Uterus (tissue), 2 donors: ENCODE data around the gene KPNA1.

Experiments used
- POLR2A ChIP-seq, 2 donors: fragments of 450-650 bp; IDR thresholded peaks; one replicate each; pipeline ENCODE4 v1.6.1; 2016; ENCODE audit warnings: antibody characterized with exemption in 2 of 2, mild to moderate bottlenecking in 1 of 2, moderate library complexity in 1 of 2
- TF ChIP-seq, protein P1 (sequence below), 4 experiments: fragments of 200-600 bp in 2 of 4; fragments of 450-650 bp in 2 of 4; sonication (generic) in 2 of 4; IDR thresholded peaks; one replicate each; pipeline ENCODE4 v1.5.1; 2016 to 2019; ENCODE audit warnings: antibody characterized with exemption in 4 of 4, mild to moderate bottlenecking in 2 of 4, moderate library complexity in 1 of 4

DNA sequence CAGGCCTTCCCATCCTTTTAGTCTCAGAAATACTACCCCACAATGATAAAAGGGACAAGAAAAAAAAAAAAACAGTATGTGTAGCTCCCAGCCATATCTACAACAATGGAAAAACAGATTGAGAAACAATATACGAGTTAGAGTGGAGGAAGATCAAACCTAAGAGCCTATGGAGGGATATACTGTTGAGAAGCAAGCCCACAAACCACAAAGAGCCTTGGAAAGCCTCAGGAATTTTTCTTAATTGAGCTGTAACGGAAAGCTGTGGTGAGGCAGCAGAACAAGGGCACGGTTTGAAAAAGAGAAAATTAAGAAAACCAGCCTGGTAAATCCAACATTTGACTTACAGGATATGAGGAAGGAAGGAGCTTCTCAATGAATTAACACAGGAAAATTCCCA, 21.4 kb downstream of the KPNA1 start:
- TF ChIP-seq POLR2A (IDR thresholded peaks at IDR 0.05) = no peak
- TF ChIP-seq, protein P1, sequence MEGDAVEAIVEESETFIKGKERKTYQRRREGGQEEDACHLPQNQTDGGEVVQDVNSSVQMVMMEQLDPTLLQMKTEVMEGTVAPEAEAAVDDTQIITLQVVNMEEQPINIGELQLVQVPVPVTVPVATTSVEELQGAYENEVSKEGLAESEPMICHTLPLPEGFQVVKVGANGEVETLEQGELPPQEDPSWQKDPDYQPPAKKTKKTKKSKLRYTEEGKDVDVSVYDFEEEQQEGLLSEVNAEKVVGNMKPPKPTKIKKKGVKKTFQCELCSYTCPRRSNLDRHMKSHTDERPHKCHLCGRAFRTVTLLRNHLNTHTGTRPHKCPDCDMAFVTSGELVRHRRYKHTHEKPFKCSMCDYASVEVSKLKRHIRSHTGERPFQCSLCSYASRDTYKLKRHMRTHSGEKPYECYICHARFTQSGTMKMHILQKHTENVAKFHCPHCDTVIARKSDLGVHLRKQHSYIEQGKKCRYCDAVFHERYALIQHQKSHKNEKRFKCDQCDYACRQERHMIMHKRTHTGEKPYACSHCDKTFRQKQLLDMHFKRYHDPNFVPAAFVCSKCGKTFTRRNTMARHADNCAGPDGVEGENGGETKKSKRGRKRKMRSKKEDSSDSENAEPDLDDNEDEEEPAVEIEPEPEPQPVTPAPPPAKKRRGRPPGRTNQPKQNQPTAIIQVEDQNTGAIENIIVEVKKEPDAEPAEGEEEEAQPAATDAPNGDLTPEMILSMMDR (IDR thresholded peaks at IDR 0.05) = no peak
